ENCODE results near the gene TRIOBP. TPM values are rescaled to one million over a fixed set of nuclear protein-coding genes. Genes with fewer than 3 reads are reported as not detected.

TRIOBP gene
- total and polyA plus RNA-seq, 9 donors = 36.4 to 61.5 (median 52.4) TPM

GRCh38 chr22:37739611-37740049 lies 42.8 kb downstream of the TRIOBP start:
- H3K4me3 ChIP-seq (ENCODE audit: low read length) = no peak overlapping the region
- peaks cover 61% of the 10 kb centered on the region for H3K4me1 ChIP-seq (ENCODE audit: control insufficient read depth, insufficient read depth, low read length)
- peak; percentile 70 for DNase-seq

GRCh38 chr22:37740455-37741311 lies 43.8 kb downstream of the TRIOBP start:
- no peaks in the 10 kb centered on the region for H3K9me3 ChIP-seq (replicated peaks; ENCODE audit: control insufficient read depth, low read depth, low read length)
- H3K27me3 ChIP-seq (ENCODE audit: control insufficient read depth, insufficient read depth, low read length) = no peaks in the 10 kb centered on the region
- DNase-seq = no peak
- no peak overlapping the region for H3K4me3 ChIP-seq (ENCODE audit: low read length)
- H3K4me1 ChIP-seq (ENCODE audit: control insufficient read depth, insufficient read depth, low read length) = peaks cover 63% of the 10 kb centered on the region
- peaks cover 6% of the 10 kb centered on the region for H3K36me3 ChIP-seq (ENCODE audit: control insufficient read depth, insufficient read depth, low read length)
- peak overlapping the region; percentile 90 for H3K27ac ChIP-seq (ENCODE audit: low read length)
- 43% methylated on average over 16 of the region's 22 CpGs for WGBS (ENCODE audit: insufficient coverage)

More at GRCh38 chr22:37739611-37740049, 42.8 kb downstream of the TRIOBP start:
- Histone ChIP-seq H3K9me3 (replicated peaks; ENCODE audit: control insufficient read depth, low read depth, low read length) (no peaks in the 10 kb centered on the region), H3K27me3 (ENCODE audit: control insufficient read depth, insufficient read depth, low read length) (no peaks in the 10 kb centered on the region), H3K36me3 (ENCODE audit: control insufficient read depth, insufficient read depth, low read length) (peaks cover 6% of the 10 kb centered on the region), H3K27ac (ENCODE audit: low read length) (peak overlapping the region; percentile 62)
- WGBS (ENCODE audit: insufficient coverage) = 72% methylated on average over 14 of the region's 17 CpGs

- H3K27ac ChIP-seq (ENCODE audit: low read length) = peak overlapping the region; percentile 90
- no peak overlapping the region for H3K4me3 ChIP-seq (ENCODE audit: low read length)
- H3K9me3 ChIP-seq (replicated peaks; ENCODE audit: control insufficient read depth, low read depth, low read length) = no peaks in the 10 kb centered on the region
- H3K27me3 ChIP-seq (ENCODE audit: control insufficient read depth, insufficient read depth, low read length) = no peaks in the 10 kb centered on the region
- peaks cover 63% of the 10 kb centered on the region for H3K4me1 ChIP-seq (ENCODE audit: control insufficient read depth, insufficient read depth, low read length)
- DNase-seq = peak; percentile 98
- WGBS (ENCODE audit: insufficient coverage) = 15% methylated on average over 9 of the region's 9 CpGs
- H3K36me3 ChIP-seq (ENCODE audit: control insufficient read depth, insufficient read depth, low read length) = peaks cover 6% of the 10 kb centered on the region
These were observed 44.5 kb downstream of the TRIOBP start for GRCh38 chr22:37741312-37741795.

GRCh38 chr22:37742376-37743171 lies 45.7 kb downstream of the TRIOBP start:
- 25% methylated on average over 4 of the region's 16 CpGs for WGBS (ENCODE audit: insufficient coverage)
- no peaks in the 10 kb centered on the region for H3K9me3 ChIP-seq (replicated peaks; ENCODE audit: control insufficient read depth, low read depth, low read length)
- H3K36me3 ChIP-seq (ENCODE audit: control insufficient read depth, insufficient read depth, low read length) = peaks cover 6% of the 10 kb centered on the region
- peaks cover 71% of the 10 kb centered on the region for H3K4me1 ChIP-seq (ENCODE audit: control insufficient read depth, insufficient read depth, low read length)
- DNase-seq = no peak
- no peaks in the 10 kb centered on the region for H3K27me3 ChIP-seq (ENCODE audit: control insufficient read depth, insufficient read depth, low read length)
- no peak overlapping the region for H3K4me3 ChIP-seq (ENCODE audit: low read length)
- H3K27ac ChIP-seq (ENCODE audit: low read length) = peak overlapping the region; percentile 39

- 83% methylated on average over 1 of the region's 6 CpGs for WGBS (ENCODE audit: insufficient coverage)
- Histone ChIP-seq H3K9me3 (replicated peaks; ENCODE audit: control insufficient read depth, low read depth, low read length) (no peaks in the 10 kb centered on the region), H3K4me1 (ENCODE audit: control insufficient read depth, insufficient read depth, low read length) (peaks cover 77% of the 10 kb centered on the region), H3K27ac (ENCODE audit: low read length) (peak overlapping the region; percentile 3), H3K36me3 (ENCODE audit: control insufficient read depth, insufficient read depth, low read length) (peaks cover 11% of the 10 kb centered on the region), H3K4me3 (ENCODE audit: low read length) (no peak overlapping the region), H3K27me3 (ENCODE audit: control insufficient read depth, insufficient read depth, low read length) (no peaks in the 10 kb centered on the region)
- no peak for DNase-seq
These were observed 47.7 kb downstream of the TRIOBP start for GRCh38 chr22:37744589-37744988.

- no peaks in the 10 kb centered on the region for H3K9me3 ChIP-seq (replicated peaks; ENCODE audit: control insufficient read depth, low read depth, low read length)
- H3K27me3 ChIP-seq (ENCODE audit: control insufficient read depth, insufficient read depth, low read length) = no peaks in the 10 kb centered on the region
- peak overlapping the region; percentile 97 for H3K4me3 ChIP-seq (ENCODE audit: low read length)
- peak; percentile 97 for DNase-seq
- peak overlapping the region; percentile 74 for H3K27ac ChIP-seq (ENCODE audit: low read length)
- H3K4me1 ChIP-seq (ENCODE audit: control insufficient read depth, insufficient read depth, low read length) = peaks cover 77% of the 10 kb centered on the region
- peaks cover 14% of the 10 kb centered on the region for H3K36me3 ChIP-seq (ENCODE audit: control insufficient read depth, insufficient read depth, low read length)
- 0% methylated on average over 60 of the region's 94 CpGs for WGBS (ENCODE audit: insufficient coverage)
These were observed 48.9 kb downstream of the TRIOBP start for GRCh38 chr22:37745548-37746365.

GRCh38 chr22:37746366-37747079 lies 49.7 kb downstream of the TRIOBP start:
- peak overlapping the region; percentile 74 for H3K27ac ChIP-seq (ENCODE audit: low read length)
- H3K4me1 ChIP-seq (ENCODE audit: control insufficient read depth, insufficient read depth, low read length) = peaks cover 77% of the 10 kb centered on the region
- peaks cover 14% of the 10 kb centered on the region for H3K36me3 ChIP-seq (ENCODE audit: control insufficient read depth, insufficient read depth, low read length)
- under 1% methylated on average over 46 of the region's 64 CpGs for WGBS (ENCODE audit: insufficient coverage)
- H3K9me3 ChIP-seq (replicated peaks; ENCODE audit: control insufficient read depth, low read depth, low read length) = no peaks in the 10 kb centered on the region
- H3K27me3 ChIP-seq (ENCODE audit: control insufficient read depth, insufficient read depth, low read length) = no peaks in the 10 kb centered on the region
- peak overlapping the region; percentile 97 for H3K4me3 ChIP-seq (ENCODE audit: low read length)
- DNase-seq = no peak

- Histone ChIP-seq H3K27me3 (ENCODE audit: control insufficient read depth, insufficient read depth, low read length) (no peaks in the 10 kb centered on the region), H3K4me3 (ENCODE audit: low read length) (peak overlapping the region; percentile 97), H3K4me1 (ENCODE audit: control insufficient read depth, insufficient read depth, low read length) (peaks cover 77% of the 10 kb centered on the region), H3K36me3 (ENCODE audit: control insufficient read depth, insufficient read depth, low read length) (peaks cover 14% of the 10 kb centered on the region), H3K27ac (ENCODE audit: low read length) (peak overlapping the region; percentile 74), H3K9me3 (replicated peaks; ENCODE audit: control insufficient read depth, low read depth, low read length) (no peaks in the 10 kb centered on the region)
- 19% methylated on average over 4 of the region's 16 CpGs for WGBS (ENCODE audit: insufficient coverage)
- peak; percentile 73 for DNase-seq
These were observed 50.3 kb downstream of the TRIOBP start for GRCh38 chr22:37747080-37747714.

- WGBS (ENCODE audit: insufficient coverage) = 49% methylated on average over 8 of the region's 8 CpGs
- no peaks in the 10 kb centered on the region for H3K9me3 ChIP-seq (replicated peaks; ENCODE audit: control insufficient read depth, low read depth, low read length)
- peak overlapping the region; percentile 74 for H3K27ac ChIP-seq (ENCODE audit: low read length)
- no peak for DNase-seq
- peak overlapping the region; percentile 97 for H3K4me3 ChIP-seq (ENCODE audit: low read length)
- no peaks in the 10 kb centered on the region for H3K27me3 ChIP-seq (ENCODE audit: control insufficient read depth, insufficient read depth, low read length)
- H3K4me1 ChIP-seq (ENCODE audit: control insufficient read depth, insufficient read depth, low read length) = peaks cover 77% of the 10 kb centered on the region
- peaks cover 14% of the 10 kb centered on the region for H3K36me3 ChIP-seq (ENCODE audit: control insufficient read depth, insufficient read depth, low read length)
These were observed 50.9 kb downstream of the TRIOBP start for GRCh38 chr22:37747715-37748100.
